ENCODE measurements around the gene SELENOW.
A peak's percentile ranks its signal among the peaks of the same experiment; 100 is the strongest.

The SELENOW gene

DNA sequence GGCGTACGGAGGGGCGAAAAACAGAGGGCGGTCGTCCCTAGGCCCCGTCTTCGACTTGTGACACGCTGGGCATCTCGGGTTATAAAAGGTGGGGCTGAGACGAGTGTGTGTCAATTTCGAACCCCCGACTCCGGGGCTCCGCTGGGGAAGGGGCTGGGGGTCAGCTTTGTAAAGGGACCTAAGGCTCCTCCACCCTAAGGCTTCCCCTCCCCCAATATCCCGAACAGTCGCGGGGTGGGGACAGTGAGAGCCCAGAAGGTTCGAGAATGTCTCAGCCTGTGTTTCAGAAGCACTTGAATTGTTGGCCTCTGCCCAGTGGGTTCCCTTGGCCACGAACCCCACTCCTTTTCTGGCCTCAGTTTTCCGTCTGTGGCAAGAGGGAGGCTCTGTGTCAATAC is 450 bp downstream of the SELENOW start:
- Histone ChIP-seq H3K27me3 (ENCODE audit: insufficient read depth, low read length, poor library complexity, severe bottlenecking) (no peaks in the 10 kb centered on the region), H3K4me3 (ENCODE audit: low read length, poor library complexity, severe bottlenecking) (peak overlapping the region; percentile 82), H3K79me2 (ENCODE audit: insufficient read depth, low read length) (peaks cover 39% of the 10 kb centered on the region), H3K9me2 (replicated peaks; ENCODE audit: low read depth, low read length) (no peaks in the 10 kb centered on the region), H3K4me2 (ENCODE audit: low read depth, low read length, poor library complexity, severe bottlenecking) (peak overlapping the region; percentile 95), H2AFZ (ENCODE audit: low read length) (peak overlapping the region; percentile 82), H4K20me1 (ENCODE audit: insufficient read depth, low read length, poor library complexity, severe bottlenecking) (peaks cover 20% of the 10 kb centered on the region), H3K36me3 (ENCODE audit: insufficient read depth, low read length) (no peaks in the 10 kb centered on the region; the same call in 1 of the 2 replicates), H3K9me3 (ENCODE audit: insufficient read depth, low read depth, low read length) (no peaks in the 10 kb centered on the region), H3K4me1 (ENCODE audit: insufficient read depth, low read length, poor library complexity, severe bottlenecking) (peaks cover 18% of the 10 kb centered on the region), H3K9ac (ENCODE audit: low read depth, low read length, poor library complexity, severe bottlenecking) (peak overlapping the region; percentile 97), H3F3A (ENCODE audit: low read depth) (no peaks in the 10 kb centered on the region)
- TF ChIP-seq, protein P1, sequence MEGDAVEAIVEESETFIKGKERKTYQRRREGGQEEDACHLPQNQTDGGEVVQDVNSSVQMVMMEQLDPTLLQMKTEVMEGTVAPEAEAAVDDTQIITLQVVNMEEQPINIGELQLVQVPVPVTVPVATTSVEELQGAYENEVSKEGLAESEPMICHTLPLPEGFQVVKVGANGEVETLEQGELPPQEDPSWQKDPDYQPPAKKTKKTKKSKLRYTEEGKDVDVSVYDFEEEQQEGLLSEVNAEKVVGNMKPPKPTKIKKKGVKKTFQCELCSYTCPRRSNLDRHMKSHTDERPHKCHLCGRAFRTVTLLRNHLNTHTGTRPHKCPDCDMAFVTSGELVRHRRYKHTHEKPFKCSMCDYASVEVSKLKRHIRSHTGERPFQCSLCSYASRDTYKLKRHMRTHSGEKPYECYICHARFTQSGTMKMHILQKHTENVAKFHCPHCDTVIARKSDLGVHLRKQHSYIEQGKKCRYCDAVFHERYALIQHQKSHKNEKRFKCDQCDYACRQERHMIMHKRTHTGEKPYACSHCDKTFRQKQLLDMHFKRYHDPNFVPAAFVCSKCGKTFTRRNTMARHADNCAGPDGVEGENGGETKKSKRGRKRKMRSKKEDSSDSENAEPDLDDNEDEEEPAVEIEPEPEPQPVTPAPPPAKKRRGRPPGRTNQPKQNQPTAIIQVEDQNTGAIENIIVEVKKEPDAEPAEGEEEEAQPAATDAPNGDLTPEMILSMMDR (conservative IDR thresholded peaks at IDR 0.05; ENCODE audit: low read length), result no peak
- TF ChIP-seq EZH2phosphoT487 (IDR thresholded peaks at IDR 0.05; ENCODE audit: borderline replicate concordance), result no peak

DNA sequence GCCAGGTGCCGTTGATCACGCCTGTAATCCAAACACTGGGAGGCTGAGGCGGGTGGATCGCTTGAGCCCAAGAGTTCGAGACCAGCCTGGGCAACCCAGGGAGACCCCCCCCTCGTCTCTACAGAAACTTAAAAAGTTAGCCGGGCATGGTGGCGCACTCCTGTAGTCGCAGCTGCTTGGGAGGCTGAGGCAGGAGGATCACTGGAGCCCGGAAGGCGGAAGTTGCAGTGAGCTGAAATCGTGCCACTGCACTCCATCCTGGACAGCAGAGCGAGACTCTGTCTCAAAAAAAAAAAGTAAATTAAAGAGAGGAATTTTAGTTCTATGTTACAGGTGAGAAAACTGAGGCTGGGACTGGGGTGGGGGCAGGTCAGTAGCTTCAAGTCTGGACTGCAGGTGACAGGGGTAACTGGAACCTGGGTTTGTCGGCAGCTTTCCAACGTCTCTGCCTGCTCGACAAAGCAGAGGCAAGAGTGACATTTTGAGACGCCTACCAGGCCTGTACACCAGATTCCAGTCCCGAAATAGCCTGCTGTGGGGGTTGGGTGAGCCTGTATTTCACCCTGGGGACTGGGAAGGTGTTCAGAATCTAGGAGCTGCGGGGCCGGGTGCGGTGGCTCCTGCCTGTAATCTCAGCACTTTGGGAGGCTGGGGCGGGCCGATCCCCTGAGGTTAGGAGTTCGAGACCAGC is 1.2 kb downstream of the SELENOW start:
- Histone ChIP-seq H3K9me3 (ENCODE audit: insufficient read depth, low read depth, low read length) (no peaks in the 10 kb centered on the region), H3K36me3 (ENCODE audit: insufficient read depth, low read length) (no peaks in the 10 kb centered on the region; the same call in 1 of the 2 replicates), H3K4me1 (ENCODE audit: insufficient read depth, low read length, poor library complexity, severe bottlenecking) (peaks cover 18% of the 10 kb centered on the region), H4K20me1 (ENCODE audit: insufficient read depth, low read length, poor library complexity, severe bottlenecking) (peaks cover 20% of the 10 kb centered on the region), H3K4me2 (ENCODE audit: low read depth, low read length, poor library complexity, severe bottlenecking) (peak overlapping the region; percentile 95), H3K9ac (ENCODE audit: low read depth, low read length, poor library complexity, severe bottlenecking) (peak overlapping the region; percentile 97), H3K9me2 (replicated peaks; ENCODE audit: low read depth, low read length) (no peaks in the 10 kb centered on the region), H3K79me2 (ENCODE audit: insufficient read depth, low read length) (peaks cover 39% of the 10 kb centered on the region), H3F3A (ENCODE audit: low read depth) (no peaks in the 10 kb centered on the region), H2AFZ (ENCODE audit: low read length) (no peak overlapping the region), H3K4me3 (ENCODE audit: low read length, poor library complexity, severe bottlenecking) (peak overlapping the region; percentile 82), H3K27me3 (ENCODE audit: insufficient read depth, low read length, poor library complexity, severe bottlenecking) (no peaks in the 10 kb centered on the region)
- TF ChIP-seq EZH2phosphoT487 (IDR thresholded peaks at IDR 0.05; ENCODE audit: borderline replicate concordance), result no peak
- TF ChIP-seq, protein P1 (conservative IDR thresholded peaks at IDR 0.05; ENCODE audit: low read length), result no peak

DNA sequence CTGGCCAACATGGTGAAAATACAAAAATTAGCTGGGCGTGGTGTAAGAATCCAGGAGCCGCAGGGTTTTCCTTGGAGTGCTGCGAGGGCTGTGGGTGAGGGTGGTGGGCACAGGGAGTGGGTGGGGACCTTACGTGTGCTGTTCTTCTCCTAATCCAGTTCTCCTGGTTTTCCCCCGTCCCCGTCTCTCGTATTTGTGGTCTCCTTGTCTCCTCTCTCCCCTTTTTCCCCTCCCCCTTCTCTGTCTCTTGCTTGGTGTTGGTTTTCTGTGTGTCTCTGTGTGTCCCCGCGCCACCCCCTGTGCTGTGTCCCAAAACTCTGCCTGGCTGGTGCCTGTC is 1.7 kb downstream of the SELENOW start:
- TF ChIP-seq, protein P1 (conservative IDR thresholded peaks at IDR 0.05; ENCODE audit: low read length), result no peak
- no peak for TF ChIP-seq EZH2phosphoT487 (IDR thresholded peaks at IDR 0.05; ENCODE audit: borderline replicate concordance)
- Histone ChIP-seq H3K9me3 (ENCODE audit: insufficient read depth, low read depth, low read length) (no peaks in the 10 kb centered on the region), H3K79me2 (ENCODE audit: insufficient read depth, low read length) (peaks cover 39% of the 10 kb centered on the region), H3K9ac (ENCODE audit: low read depth, low read length, poor library complexity, severe bottlenecking) (peak overlapping the region; percentile 97), H3K4me1 (ENCODE audit: insufficient read depth, low read length, poor library complexity, severe bottlenecking) (peaks cover 18% of the 10 kb centered on the region), H4K20me1 (ENCODE audit: insufficient read depth, low read length, poor library complexity, severe bottlenecking) (peaks cover 20% of the 10 kb centered on the region), H3K4me2 (ENCODE audit: low read depth, low read length, poor library complexity, severe bottlenecking) (peak overlapping the region; percentile 95), H3K27me3 (ENCODE audit: insufficient read depth, low read length, poor library complexity, severe bottlenecking) (no peaks in the 10 kb centered on the region), H3F3A (ENCODE audit: low read depth) (no peaks in the 10 kb centered on the region), H3K9me2 (replicated peaks; ENCODE audit: low read depth, low read length) (no peaks in the 10 kb centered on the region), H3K4me3 (ENCODE audit: low read length, poor library complexity, severe bottlenecking) (peak overlapping the region; percentile 82), H3K36me3 (ENCODE audit: insufficient read depth, low read length) (no peaks in the 10 kb centered on the region; the same call in 1 of the 2 replicates), H2AFZ (ENCODE audit: low read length) (no peak overlapping the region)

Measured in Loucy (cell line).